ENCODE measurements around the gene LDB1.

GRCh38 chr10:102163342-102163989, 43.3 kb upstream of the LDB1 start:
- TF ChIP-seq POLR2A (IDR thresholded peaks at IDR 0.05; ENCODE audit: low read length) (no peak), GATA1 (IDR thresholded peaks at IDR 0.05; ENCODE audit: low read depth, low read length) (no peak)
